Iris pigment epithelial cell (primary cell): ENCODE results near the gene PIK3C2G.

Source experiments
- DNase-seq: peaks from one replicate; pipeline ENCODE4 v3.0.0-alpha.2; 2011; ENCODE audit warnings: low read depth

The PIK3C2G gene

GRCh38 chr12:18345021-18345735 lies 83.9 kb downstream of the PIK3C2G start:
- DNase-seq = peak; percentile 6

- DNase-seq = no peak
These were observed 91.0 kb downstream of the PIK3C2G start for GRCh38 chr12:18352312-18352711.

GRCh38 chr12:18355429-18355828 lies 94.1 kb downstream of the PIK3C2G start:
- no peak for DNase-seq

- DNase-seq = no peak
These were observed 96.8 kb downstream of the PIK3C2G start for GRCh38 chr12:18358077-18358476.

GRCh38 chr12:18358930-18359329 lies 97.6 kb downstream of the PIK3C2G start:
- no peak for DNase-seq

GRCh38 chr12:18361433-18361832 lies 100.1 kb downstream of the PIK3C2G start:
- no peak for DNase-seq

- DNase-seq = no peak
These were observed 102.0 kb downstream of the PIK3C2G start for GRCh38 chr12:18363321-18363720.

- DNase-seq = no peak
These were observed 107.3 kb downstream of the PIK3C2G start for GRCh38 chr12:18368594-18368993.

GRCh38 chr12:18373181-18373580 lies 111.9 kb downstream of the PIK3C2G start:
- no peak for DNase-seq

GRCh38 chr12:18375131-18375530 lies 113.8 kb downstream of the PIK3C2G start:
- DNase-seq = peak; percentile 24

GRCh38 chr12:18375583-18375982 lies 114.3 kb downstream of the PIK3C2G start:
- no peak for DNase-seq

GRCh38 chr12:18382236-18382885 lies 121.0 kb downstream of the PIK3C2G start:
- DNase-seq = peak; percentile 85

GRCh38 chr12:18383203-18383602 lies 121.9 kb downstream of the PIK3C2G start:
- peak; percentile 93 for DNase-seq

- DNase-seq = peak; percentile 40
These were observed 126.4 kb downstream of the PIK3C2G start for GRCh38 chr12:18387706-18388105.

- DNase-seq = no peak
These were observed 128.5 kb downstream of the PIK3C2G start for GRCh38 chr12:18389820-18390219.

- DNase-seq = no peak
These were observed 129.8 kb downstream of the PIK3C2G start for GRCh38 chr12:18391151-18391550.

GRCh38 chr12:18394742-18395141 lies 133.4 kb downstream of the PIK3C2G start:
- DNase-seq = no peak

- DNase-seq = peak; percentile 42
These were observed 138.9 kb downstream of the PIK3C2G start for GRCh38 chr12:18400186-18400585.

GRCh38 chr12:18402872-18403611 lies 141.7 kb downstream of the PIK3C2G start:
- DNase-seq = no peak

GRCh38 chr12:18411453-18411852 lies 150.1 kb downstream of the PIK3C2G start:
- no peak for DNase-seq

GRCh38 chr12:18414671-18415070 lies 153.4 kb downstream of the PIK3C2G start:
- DNase-seq = no peak

GRCh38 chr12:18415227-18415626 lies 153.9 kb downstream of the PIK3C2G start:
- DNase-seq = no peak

- DNase-seq = no peak
These were observed 155.1 kb downstream of the PIK3C2G start for GRCh38 chr12:18416412-18416811.
